ENCODE measurements around the gene TAF11L6.
"Not testable (repeated sequence)": the region's sequence is repeated elsewhere in the genome, so short reads cannot be mapped to it uniquely, and the experiment has no call there.

GRCh38 chr5:17524935-17525334, 3.5 kb upstream of the TAF11L6 start, which contains the start of gene TAF11L5:
- not testable (repeated sequence) for TF ChIP-seq GATA2, GATA3 (IDR thresholded peaks at IDR 0.05; ENCODE audit: low read depth, low read length)
